K562 (cell line): ENCODE measurements around the gene MARVELD1. TPM values are rescaled to one million over a fixed set of nuclear protein-coding genes. Genes with fewer than 3 reads are reported as not detected.

Source experiments
- CHD4 ChIP-seq: fragments of 200-600 bp; sonication (generic); IDR thresholded peaks from 3 replicates; pipeline ENCODE4 v1.6.1; 2012; ENCODE audit warnings: low read depth, mild to moderate bottlenecking, mixed read lengths, low read length, inconsistent platforms; ENCODE audit not compliant: insufficient read depth, insufficient replicate concordance, poor library complexity, severe bottlenecking
- CXXC5 ChIP-seq: fragments of 250-450 bp; sonication (Bioruptor Pico); IDR thresholded peaks from 2 replicates; pipeline ENCODE4 v1.8.0; 2022; ENCODE audit warnings: inconsistent platforms, mild to moderate bottlenecking, moderate library complexity
- DPF2 ChIP-seq: fragments of 450-650 bp; IDR thresholded peaks from 2 replicates; pipeline ENCODE4 v1.6.1; 2016
- ELF4 ChIP-seq: fragments of 450-650 bp; formaldehyde crosslinking; IDR thresholded peaks from 2 replicates; pipeline ENCODE4 v1.4.0; 2022; ENCODE audit warnings: missing genetic modification characterization
- LEF1 ChIP-seq: fragments of 450-650 bp; IDR thresholded peaks from 2 replicates; pipeline ENCODE4 v1.6.1; 2016; ENCODE audit warnings: mild to moderate bottlenecking
- MAZ ChIP-seq, 2 experiments: fragments of 450-650 bp in 1 of 2; sonication (generic) in 1 of 2; formaldehyde crosslinking; IDR thresholded peaks in 1 of 2; conservative IDR thresholded peaks in 1 of 2; 2 replicates each; pipeline versions ENCODE4 v1.4.0 to v1.5.0; 2020; ENCODE audit warnings: mild to moderate bottlenecking in 1 of 2, missing genetic modification reagents in 1 of 2
- NCOA6 ChIP-seq: fragments of 450-650 bp; IDR thresholded peaks from 2 replicates; pipeline ENCODE4 v1.6.1; 2017; ENCODE audit warnings: mild to moderate bottlenecking
- RCOR1 ChIP-seq, 2 experiments: IDR thresholded peaks; 2 replicates each; pipeline ENCODE4 v1.6.1; 2012; ENCODE audit warnings: low read depth in 2 of 2, low read length in 2 of 2, borderline replicate concordance in 1 of 2, improper control_type of control experiment in 1 of 2
- SIN3B ChIP-seq: fragments of 450-650 bp; IDR thresholded peaks from 2 replicates; pipeline ENCODE4 v1.6.1; 2017; ENCODE audit warnings: low read depth, mild to moderate bottlenecking, moderate library complexity
- SIRT6 ChIP-seq: IDR thresholded peaks from one replicate; pipeline ENCODE4 v1.6.1; 2012; ENCODE audit warnings: low read depth, mild to moderate bottlenecking, control low read depth, inconsistent platforms, low read length, moderate library complexity
- TAF15 ChIP-seq: fragments of 200-400 bp; formaldehyde crosslinking; IDR thresholded peaks from 2 replicates; pipeline ENCODE4 v1.6.1; 2017; ENCODE audit warnings: mild to moderate bottlenecking, low read depth, low read length, moderate library complexity
- TBP ChIP-seq: optimal IDR thresholded peaks from 2 replicates; pipeline ENCODE3; 2011; ENCODE audit warnings: low read depth, low read length, improper control_type of control experiment
- THRA ChIP-seq: fragments of 450-650 bp; IDR thresholded peaks from 2 replicates; pipeline ENCODE4 v1.6.1; 2017; ENCODE audit warnings: mild to moderate bottlenecking, moderate library complexity
- ZBTB43 ChIP-seq: sonication (generic); formaldehyde crosslinking; IDR thresholded peaks from 2 replicates; pipeline ENCODE4 v1.8.0; 2023; ENCODE audit warnings: mild to moderate bottlenecking, missing genetic modification reagents
- ZKSCAN1 ChIP-seq: fragments of 150-350 bp; IDR thresholded peaks from 2 replicates; pipeline ENCODE4 v1.6.1; 2016; ENCODE audit warnings: low read depth, low read length
- ZNF165 ChIP-seq: fragments of 250-450 bp; sonication (Bioruptor Pico); IDR thresholded peaks from 2 replicates; pipeline ENCODE4 v1.4.0; 2020; ENCODE audit warnings: borderline replicate concordance
- ZNF224 ChIP-seq: sonication (generic); formaldehyde crosslinking; IDR thresholded peaks from 2 replicates; pipeline ENCODE4 v1.8.0; 2022; ENCODE audit warnings: mild to moderate bottlenecking, missing genetic modification reagents
- ZNF311 ChIP-seq: fragments of 250-450 bp; sonication (Bioruptor Pico); IDR thresholded peaks from 2 replicates; pipeline ENCODE4 v1.4.0; 2020; ENCODE audit warnings: mild to moderate bottlenecking, moderate library complexity
- ZNF592 ChIP-seq: fragments of 450-650 bp; IDR thresholded peaks from 2 replicates; pipeline ENCODE4 v1.6.1; 2017; ENCODE audit warnings: antibody characterized with exemption, mild to moderate bottlenecking
- ZNF75A ChIP-seq: fragments of 450-650 bp; formaldehyde crosslinking; IDR thresholded peaks from 2 replicates; pipeline ENCODE4 v1.4.0; 2020; ENCODE audit warnings: mild to moderate bottlenecking
- polyA plus RNA-seq, 8 experiments: library from polyadenylated mRNA; depleted of rRNA in 4 of 8; stranded (reverse) in 5 of 8; unstranded in 3 of 8; fragments of >200 nt; fragmentation: Nextera tagmentation in 2 of 8; fragmentation: Illumina TruSeq in 1 of 8; extraction: Ambion mirVana in 2 of 8; extraction: Trizol in 1 of 8; gene quantifications; 2 replicates each; pipeline versions ENCODE4 v1.2.1 to v1.2.3, GENCODE V29; 2011 to 2014; ENCODE audit warnings: inconsistent platforms in 1 of 8, missing spikeins in 1 of 8
- total RNA-seq, 7 experiments: library from RNA; depleted of rRNA in 6 of 7; stranded (reverse); fragments of >200 nt in 6 of 7; fragmentation: Illumina TruSeq in 2 of 7; extraction: Trizol in 2 of 7; gene quantifications; 2 replicates each; pipeline versions ENCODE4 v1.2.1 to v1.2.3, GENCODE V29; 2011 to 2021; ENCODE audit warnings: low replicate concordance in 1 of 7

The MARVELD1 gene
- total and polyA plus RNA-seq, 9 of the 15 experiments (the other 6 are each of a cell fraction or from before 2014, with no cell fraction given) = 2.7 to 12.5 (median 5.3) TPM

GRCh38 chr10:97736902-97737769, 23.6 kb downstream of the MARVELD1 start, which contains the start of gene ZFYVE27 (continued):
- TF ChIP-seq ZBTB43 (CRISPR knock-in tag) (no peak), CXXC5 (peak; percentile 76), SIN3B (no peak), TAF15 (no peak), ZNF592 (peak; percentile 98), NCOA6 (no peak), ZNF311 (0 out of 2 replicates have a peak, but pooled peaks have one; percentile 11), MAZ (CRISPR knock-in tag; conservative IDR thresholded peaks at IDR 0.05 in 1 of 2, IDR thresholded peaks at IDR 0.05 in 1 of 2) (no peak), ELF4 (CRISPR knock-in tag) (no peak), ZNF224 (no peak), ZKSCAN1 (no peak), RCOR1 (IDR thresholded peaks at IDR 0.05; ENCODE audit: borderline replicate concordance in 1 of 2, low read depth in 2 of 2, low read length in 2 of 2) (peak in 1 of 2 experiments; percentile 4; a peak in 1 of 4 replicates), LEF1 (no peak), DPF2 (0 out of 2 replicates have a peak, but pooled peaks have one; percentile 34), ZNF75A (no peak), TBP (peak; percentile 59), THRA (no peak), CHD4 (no peak), ZNF165 (no peak), SIRT6 (no peak)
